HEK293 (cell line): ENCODE measurements around the gene RRP7A.

Source experiments
- CTCF ChIA-PET: fragments of 350-600 bp; formaldehyde crosslinking; extraction: SDS; loops from one replicate; lab custom pipeline; 2021; ENCODE audit warnings: antibody characterized with exemption; lab: Yijun Ruan, JAX
- POLR2A ChIA-PET: fragments of 300-600 bp; formaldehyde crosslinking; extraction: SDS; loops from one replicate; lab custom pipeline; 2020; ENCODE audit warnings: antibody characterized with exemption, inconsistent platforms; lab: Yijun Ruan, JAX
- H3K27ac ChIP-seq: fragments of 200-500 bp; sonication (Bioruptor generic); 2 replicates; pipeline ENCODE4 v1.5.1; 2014; ENCODE audit warnings: low read depth, low read length, control low read depth, inconsistent platforms; ENCODE audit errors: extremely low read depth
- H3K36me3 ChIP-seq, 2 experiments: fragments of 200-500 bp in 1 of 2; sonication (Bioruptor generic) in 1 of 2; 1 replicate in 1 of 2; 2 replicates in 1 of 2; pipeline ENCODE4 v1.5.1; 2014 to 2017; ENCODE audit warnings: inconsistent platforms in 2 of 2, low read length in 2 of 2; ENCODE audit not compliant: control insufficient read depth in 2 of 2, insufficient read depth in 1 of 2
- H3K4me1 ChIP-seq: fragments of 200-500 bp; sonication (Bioruptor generic); 2 replicates; pipeline ENCODE4 v1.5.1; 2014; ENCODE audit warnings: mild to moderate bottlenecking, low read length, inconsistent platforms; ENCODE audit not compliant: control insufficient read depth, insufficient read depth
- H3K4me3 ChIP-seq: 2 replicates; pipeline ENCODE4 v1.5.1; 2011; ENCODE audit warnings: low read depth, mild to moderate bottlenecking, control low read depth, low read length, moderate library complexity
- H3K9me3 ChIP-seq: fragments of 200-500 bp; sonication (Bioruptor generic); 2 replicates; pipeline ENCODE4 v1.5.1; 2014; ENCODE audit warnings: low read depth, low read length, inconsistent platforms; ENCODE audit not compliant: control insufficient read depth, insufficient read depth
- HOXC10 ChIP-seq: sonication (generic); formaldehyde crosslinking; IDR thresholded peaks from 2 replicates; pipeline ENCODE4 v1.8.1; 2023; ENCODE audit warnings: mild to moderate bottlenecking, missing genetic modification reagents
- KLF16 ChIP-seq: fragments of 450-650 bp; formaldehyde crosslinking; IDR thresholded peaks from 2 replicates; pipeline ENCODE4 v1.5.1; 2017; ENCODE audit warnings: missing biosample characterization, missing genetic modification characterization
- RBAK ChIP-seq: fragments of 450-650 bp; formaldehyde crosslinking; IDR thresholded peaks from 2 replicates; pipeline ENCODE4 v1.5.1; 2016; ENCODE audit warnings: missing biosample characterization, missing genetic modification characterization
- YY2 ChIP-seq: fragments of 450-650 bp; formaldehyde crosslinking; IDR thresholded peaks from 2 replicates; pipeline ENCODE4 v1.5.1; 2016; ENCODE audit warnings: missing biosample characterization, missing genetic modification characterization
- ZBTB1 ChIP-seq: fragments of 450-650 bp; formaldehyde crosslinking; IDR thresholded peaks from 2 replicates; pipeline ENCODE4 v1.5.1; 2016; ENCODE audit warnings: missing biosample characterization, missing genetic modification characterization
- ZFP69B ChIP-seq: fragments of 450-650 bp; formaldehyde crosslinking; IDR thresholded peaks from 2 replicates; pipeline ENCODE4 v1.5.1; 2016; ENCODE audit warnings: missing biosample characterization, missing genetic modification characterization
- ZIC2 ChIP-seq: fragments of 450-650 bp; formaldehyde crosslinking; IDR thresholded peaks from 2 replicates; pipeline ENCODE4 v1.5.1; 2016; ENCODE audit warnings: missing biosample characterization, missing genetic modification characterization
- ZNF133 ChIP-seq: fragments of 450-650 bp; formaldehyde crosslinking; IDR thresholded peaks from 2 replicates; pipeline ENCODE4 v1.5.1; 2016; ENCODE audit warnings: missing biosample characterization, missing genetic modification characterization
- ZNF155 ChIP-seq: fragments of 450-650 bp; formaldehyde crosslinking; IDR thresholded peaks from 2 replicates; pipeline ENCODE4 v1.5.1; 2016; ENCODE audit warnings: missing biosample characterization, missing genetic modification characterization
- ZNF335 ChIP-seq: fragments of 450-650 bp; formaldehyde crosslinking; conservative IDR thresholded peaks from 2 replicates; pipeline ENCODE4 v1.5.1; 2016; ENCODE audit warnings: missing biosample characterization, missing genetic modification characterization
- ZNF37A ChIP-seq: fragments of 450-650 bp; IDR thresholded peaks from 2 replicates; pipeline ENCODE4 v1.5.1; 2018; ENCODE audit warnings: missing biosample characterization, missing genetic modification characterization
- ZNF423 ChIP-seq: fragments of 450-650 bp; formaldehyde crosslinking; IDR thresholded peaks from 2 replicates; pipeline ENCODE4 v1.5.1; 2016; ENCODE audit warnings: missing biosample characterization, missing genetic modification characterization
- ZNF561 ChIP-seq: fragments of 450-650 bp; IDR thresholded peaks from 2 replicates; pipeline ENCODE4 v1.5.1; 2018; ENCODE audit warnings: missing biosample characterization, missing genetic modification characterization, borderline replicate concordance
- ZNF629 ChIP-seq: fragments of 450-650 bp; formaldehyde crosslinking; IDR thresholded peaks from 2 replicates; pipeline ENCODE4 v1.5.1; 2017; ENCODE audit warnings: missing biosample characterization, missing genetic modification characterization
- ZNF660 ChIP-seq: fragments of 450-650 bp; IDR thresholded peaks from 2 replicates; pipeline ENCODE4 v1.5.1; 2018; ENCODE audit warnings: missing biosample characterization, mild to moderate bottlenecking, missing genetic modification characterization
- ZNF677 ChIP-seq: fragments of 450-650 bp; IDR thresholded peaks from 2 replicates; pipeline ENCODE4 v1.5.0; 2018; ENCODE audit warnings: missing biosample characterization, mild to moderate bottlenecking, missing genetic modification characterization, moderate library complexity
- ZNF707 ChIP-seq: fragments of 450-650 bp; formaldehyde crosslinking; IDR thresholded peaks from 2 replicates; pipeline ENCODE4 v1.5.1; 2016; ENCODE audit warnings: missing biosample characterization, missing genetic modification characterization
- ZNF792 ChIP-seq: fragments of 450-650 bp; formaldehyde crosslinking; IDR thresholded peaks from 2 replicates; pipeline ENCODE4 v1.5.1; 2016; ENCODE audit warnings: missing biosample characterization, missing genetic modification characterization
- TF ChIP-seq, protein P1 (sequence below): fragments of 450-650 bp; formaldehyde crosslinking; IDR thresholded peaks from 2 replicates; pipeline ENCODE4 v1.5.1; 2016; ENCODE audit warnings: missing biosample characterization, missing genetic modification characterization
- TF ChIP-seq, protein P2 (sequence below): IDR thresholded peaks from 2 replicates; pipeline ENCODE4 v1.6.1; 2011; ENCODE audit warnings: mild to moderate bottlenecking, low read depth, low read length, borderline replicate concordance
- TF ChIP-seq, protein P3 (sequence below): fragments of 450-650 bp; formaldehyde crosslinking; IDR thresholded peaks from 2 replicates; pipeline ENCODE4 v1.5.1; 2016; ENCODE audit warnings: missing biosample characterization, missing genetic modification characterization
- TF ChIP-seq, protein P4 (sequence below): fragments of 450-650 bp; formaldehyde crosslinking; IDR thresholded peaks from 2 replicates; pipeline ENCODE4 v1.5.1; 2016; ENCODE audit warnings: missing biosample characterization, missing genetic modification characterization
- TF ChIP-seq, protein P5 (sequence below): fragments of 450-650 bp; formaldehyde crosslinking; optimal IDR thresholded peaks from 2 replicates; pipeline ENCODE3; 2016; ENCODE audit warnings: missing biosample characterization, mild to moderate bottlenecking, missing genetic modification characterization

RRP7A gene

DNA sequence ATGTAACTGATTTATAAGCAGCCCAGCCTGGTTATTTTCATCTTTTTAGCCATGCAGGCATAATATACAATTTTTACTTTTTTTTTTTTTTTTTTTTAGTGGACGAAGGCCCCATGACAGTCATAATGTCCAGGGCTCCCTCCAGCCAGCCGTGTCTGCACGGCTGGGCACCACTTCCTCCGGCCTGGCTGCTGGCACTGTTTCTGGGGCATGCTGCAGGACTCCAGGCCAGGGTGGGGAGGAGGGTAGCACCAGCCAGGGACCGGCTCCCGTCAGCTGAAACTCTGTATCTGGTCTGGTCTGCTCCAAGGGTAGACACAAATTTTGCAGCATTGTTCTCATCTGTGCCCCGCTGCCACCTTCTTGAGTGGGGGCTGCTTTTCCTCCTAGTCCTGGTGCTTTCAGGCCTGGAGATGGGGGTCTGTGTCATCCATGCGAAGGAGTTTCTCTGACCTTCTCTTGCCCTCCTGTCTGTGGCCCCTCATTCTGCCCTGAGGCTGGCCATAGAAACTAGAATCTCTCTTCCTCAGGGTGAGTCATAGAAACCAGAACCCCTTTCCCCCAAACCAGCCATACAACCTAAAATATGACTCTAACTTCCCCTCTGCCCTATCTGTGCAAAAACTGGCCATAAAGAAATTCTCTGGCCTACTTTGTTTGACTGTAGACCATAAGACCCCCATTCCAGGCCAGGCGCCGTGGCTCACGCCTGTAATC is 9.2 kb upstream of the RRP7A start:
- Histone ChIP-seq H3K36me3 (no peaks in the 10 kb centered on the region), H3K9me3 (no peaks in the 10 kb centered on the region), H3K4me1 (no peaks in the 10 kb centered on the region), H3K4me3 (no peak overlapping the region)
- POLR2A ChIA-PET, result no interaction called here
- CTCF ChIA-PET, result no interaction called here
- TF ChIP-seq ZNF155 (tag by site-specific recombination) (no peak), ZNF423 (tag by site-specific recombination) (no peak), YY2 (tag by site-specific recombination) (no peak), ZFP69B (tag by site-specific recombination) (no peak), ZNF133 (tag by site-specific recombination) (no peak), ZNF37A (tag by site-specific recombination) (no peak), HOXC10 (CRISPR knock-in tag) (no peak), ZIC2 (tag by site-specific recombination) (no peak), ZNF660 (tag by site-specific recombination) (no peak), ZNF561 (tag by site-specific recombination) (no peak), ZNF629 (tag by site-specific recombination) (no peak), ZNF677 (no peak), ZNF707 (tag by site-specific recombination) (no peak), RBAK (tag by site-specific recombination) (no peak), ZNF792 (tag by site-specific recombination) (no peak)
- TF ChIP-seq, protein P1, sequence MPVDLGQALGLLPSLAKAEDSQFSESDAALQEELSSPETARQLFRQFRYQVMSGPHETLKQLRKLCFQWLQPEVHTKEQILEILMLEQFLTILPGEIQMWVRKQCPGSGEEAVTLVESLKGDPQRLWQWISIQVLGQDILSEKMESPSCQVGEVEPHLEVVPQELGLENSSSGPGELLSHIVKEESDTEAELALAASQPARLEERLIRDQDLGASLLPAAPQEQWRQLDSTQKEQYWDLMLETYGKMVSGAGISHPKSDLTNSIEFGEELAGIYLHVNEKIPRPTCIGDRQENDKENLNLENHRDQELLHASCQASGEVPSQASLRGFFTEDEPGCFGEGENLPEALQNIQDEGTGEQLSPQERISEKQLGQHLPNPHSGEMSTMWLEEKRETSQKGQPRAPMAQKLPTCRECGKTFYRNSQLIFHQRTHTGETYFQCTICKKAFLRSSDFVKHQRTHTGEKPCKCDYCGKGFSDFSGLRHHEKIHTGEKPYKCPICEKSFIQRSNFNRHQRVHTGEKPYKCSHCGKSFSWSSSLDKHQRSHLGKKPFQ (tag by site-specific recombination), result no peak
- TF ChIP-seq, protein P2, sequence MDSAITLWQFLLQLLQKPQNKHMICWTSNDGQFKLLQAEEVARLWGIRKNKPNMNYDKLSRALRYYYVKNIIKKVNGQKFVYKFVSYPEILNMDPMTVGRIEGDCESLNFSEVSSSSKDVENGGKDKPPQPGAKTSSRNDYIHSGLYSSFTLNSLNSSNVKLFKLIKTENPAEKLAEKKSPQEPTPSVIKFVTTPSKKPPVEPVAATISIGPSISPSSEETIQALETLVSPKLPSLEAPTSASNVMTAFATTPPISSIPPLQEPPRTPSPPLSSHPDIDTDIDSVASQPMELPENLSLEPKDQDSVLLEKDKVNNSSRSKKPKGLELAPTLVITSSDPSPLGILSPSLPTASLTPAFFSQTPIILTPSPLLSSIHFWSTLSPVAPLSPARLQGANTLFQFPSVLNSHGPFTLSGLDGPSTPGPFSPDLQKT, result no peak
- TF ChIP-seq, protein P3, sequence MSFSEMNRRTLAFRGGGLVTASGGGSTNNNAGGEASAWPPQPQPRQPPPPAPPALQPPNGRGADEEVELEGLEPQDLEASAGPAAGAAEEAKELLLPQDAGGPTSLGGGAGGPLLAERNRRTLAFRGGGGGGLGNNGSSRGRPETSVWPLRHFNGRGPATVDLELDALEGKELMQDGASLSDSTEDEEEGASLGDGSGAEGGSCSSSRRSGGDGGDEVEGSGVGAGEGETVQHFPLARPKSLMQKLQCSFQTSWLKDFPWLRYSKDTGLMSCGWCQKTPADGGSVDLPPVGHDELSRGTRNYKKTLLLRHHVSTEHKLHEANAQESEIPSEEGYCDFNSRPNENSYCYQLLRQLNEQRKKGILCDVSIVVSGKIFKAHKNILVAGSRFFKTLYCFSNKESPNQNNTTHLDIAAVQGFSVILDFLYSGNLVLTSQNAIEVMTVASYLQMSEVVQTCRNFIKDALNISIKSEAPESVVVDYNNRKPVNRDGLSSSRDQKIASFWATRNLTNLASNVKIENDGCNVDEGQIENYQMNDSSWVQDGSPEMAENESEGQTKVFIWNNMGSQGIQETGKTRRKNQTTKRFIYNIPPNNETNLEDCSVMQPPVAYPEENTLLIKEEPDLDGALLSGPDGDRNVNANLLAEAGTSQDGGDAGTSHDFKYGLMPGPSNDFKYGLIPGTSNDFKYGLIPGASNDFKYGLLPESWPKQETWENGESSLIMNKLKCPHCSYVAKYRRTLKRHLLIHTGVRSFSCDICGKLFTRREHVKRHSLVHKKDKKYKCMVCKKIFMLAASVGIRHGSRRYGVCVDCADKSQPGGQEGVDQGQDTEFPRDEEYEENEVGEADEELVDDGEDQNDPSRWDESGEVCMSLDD, result no peak
- TF ChIP-seq, protein P4, sequence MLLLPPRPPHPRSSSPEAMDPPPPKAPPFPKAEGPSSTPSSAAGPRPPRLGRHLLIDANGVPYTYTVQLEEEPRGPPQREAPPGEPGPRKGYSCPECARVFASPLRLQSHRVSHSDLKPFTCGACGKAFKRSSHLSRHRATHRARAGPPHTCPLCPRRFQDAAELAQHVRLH (tag by site-specific recombination), result no peak
- TF ChIP-seq, all 188 proteins: peak for 0
- no peak overlapping the region for H3K27ac ChIP-seq

DNA sequence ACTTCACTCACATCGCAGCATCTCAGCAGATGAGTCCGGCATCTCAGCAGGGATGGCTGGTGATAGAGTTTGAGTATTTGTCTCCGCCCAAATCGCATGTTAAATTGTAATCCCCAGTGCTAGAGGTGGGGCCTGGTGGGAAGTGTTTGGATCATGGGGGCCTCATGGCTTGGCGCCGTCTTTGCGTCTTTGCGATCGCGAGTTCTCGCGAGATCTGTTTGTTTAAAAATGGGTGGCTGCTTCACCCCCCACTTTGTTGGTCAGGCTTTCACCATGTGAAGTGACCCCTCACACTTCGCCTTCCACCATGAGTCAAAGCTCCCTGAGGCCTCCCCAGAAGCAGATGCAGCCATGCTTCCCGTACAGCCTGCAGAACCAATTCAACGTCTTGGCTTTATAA is 3.0 kb upstream of the RRP7A start:
- no peak overlapping the region for H3K4me3 ChIP-seq
- TF ChIP-seq, protein P5, sequence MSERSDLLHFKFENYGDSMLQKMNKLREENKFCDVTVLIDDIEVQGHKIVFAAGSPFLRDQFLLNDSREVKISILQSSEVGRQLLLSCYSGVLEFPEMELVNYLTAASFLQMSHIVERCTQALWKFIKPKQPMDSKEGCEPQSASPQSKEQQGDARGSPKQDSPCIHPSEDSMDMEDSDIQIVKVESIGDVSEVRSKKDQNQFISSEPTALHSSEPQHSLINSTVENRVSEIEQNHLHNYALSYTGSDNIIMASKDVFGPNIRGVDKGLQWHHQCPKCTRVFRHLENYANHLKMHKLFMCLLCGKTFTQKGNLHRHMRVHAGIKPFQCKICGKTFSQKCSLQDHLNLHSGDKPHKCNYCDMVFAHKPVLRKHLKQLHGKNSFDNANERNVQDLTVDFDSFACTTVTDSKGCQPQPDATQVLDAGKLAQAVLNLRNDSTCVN (tag by site-specific recombination), result no peak
- no peak for TF ChIP-seq ZNF335 (tag by site-specific recombination)
- TF ChIP-seq ZBTB1, result no peak
- TF ChIP-seq, protein P1 (tag by site-specific recombination), result no peak
- no peak for TF ChIP-seq KLF16
- TF ChIP-seq, protein P3, result no peak
- no peak for TF ChIP-seq ZFP69B (tag by site-specific recombination)
- TF ChIP-seq, all 188 proteins: peak for 0
- CTCF ChIA-PET, result no interaction called here
- POLR2A ChIA-PET, result interaction anchor here (0.7 kb wide), 1 partner anchor 607 kb away, joined by 3 read pairs; no protein-coding TSS in a partner anchor
- no peaks in the 10 kb centered on the region for H3K9me3 ChIP-seq
- H3K36me3 ChIP-seq, result peaks cover 1 to 5% of the 10 kb centered on the region in 2 experiments; a peak in 2 of 3 replicates
- H3K4me1 ChIP-seq, result peaks cover 3% of the 10 kb centered on the region; the same call in 1 of the 2 replicates
- no peak overlapping the region for H3K27ac ChIP-seq
